Measurements from ENCODE around the gene EGR4.
A peak's percentile ranks its signal among the peaks of the same experiment; 100 is the strongest.
"Not testable (repeated sequence)": the region's sequence is repeated elsewhere in the genome, so short reads cannot be mapped to it uniquely, and the experiment has no call there.

EGR4 gene

GRCh38 chr2:73264332-73264606, 29.1 kb downstream of the EGR4 start:
- H3K9me3 ChIP-seq (ENCODE audit: insufficient read depth, low read length): no peaks in the 10 kb centered on the region
- H3K36me3 ChIP-seq (ENCODE audit: insufficient read depth, insufficient read length, low read length): no peaks in the 10 kb centered on the region
- H3K4me3 ChIP-seq (ENCODE audit: insufficient read length, low read depth): no peak overlapping the region
- H3K27me3 ChIP-seq (ENCODE audit: insufficient read depth, insufficient read length): peaks cover 28% of the 10 kb centered on the region
- peaks cover 10% of the 10 kb centered on the region for H3K4me1 ChIP-seq (ENCODE audit: insufficient read depth, insufficient read length)
- TF ChIP-seq YY1 (IDR thresholded peaks at IDR 0.05; ENCODE audit: insufficient read depth, insufficient read length) (no peak), ZNF274 (IDR thresholded peaks at IDR 0.05; ENCODE audit: low read depth, low read length) (no peak), SUZ12 (IDR thresholded peaks at IDR 0.05; ENCODE audit: extremely low read depth, insufficient read depth, insufficient read length) (no peak)
- H3K9ac ChIP-seq (ENCODE audit: insufficient read length, low read depth): no peak overlapping the region
- DNase-seq (ENCODE audit: low read depth, low spot score): no peak

- TF ChIP-seq ZNF274 (IDR thresholded peaks at IDR 0.05; ENCODE audit: low read depth, low read length) (no peak), SUZ12 (IDR thresholded peaks at IDR 0.05; ENCODE audit: extremely low read depth, insufficient read depth, insufficient read length) (no peak), YY1 (IDR thresholded peaks at IDR 0.05; ENCODE audit: insufficient read depth, insufficient read length) (no peak)
- Histone ChIP-seq H3K4me1 (ENCODE audit: insufficient read depth, insufficient read length) (peaks cover 10% of the 10 kb centered on the region), H3K4me3 (ENCODE audit: insufficient read length, low read depth) (no peak overlapping the region), H3K36me3 (ENCODE audit: insufficient read depth, insufficient read length, low read length) (no peaks in the 10 kb centered on the region), H3K9me3 (ENCODE audit: insufficient read depth, low read length) (no peaks in the 10 kb centered on the region), H3K9ac (ENCODE audit: insufficient read length, low read depth) (no peak overlapping the region), H3K27me3 (ENCODE audit: insufficient read depth, insufficient read length) (peaks cover 23% of the 10 kb centered on the region)
- DNase-seq (ENCODE audit: low read depth, low spot score): no peak
Observed at GRCh38 chr2:73263540-73264331, 29.6 kb downstream of the EGR4 start.

- not testable (repeated sequence) for H3K9ac ChIP-seq (ENCODE audit: insufficient read length, low read depth); H3K4me3 ChIP-seq (ENCODE audit: insufficient read length, low read depth); H3K36me3 ChIP-seq (ENCODE audit: insufficient read depth, insufficient read length, low read length); H3K4me1 ChIP-seq (ENCODE audit: insufficient read depth, insufficient read length); H3K9me3 ChIP-seq (ENCODE audit: insufficient read depth, low read length); DNase-seq (ENCODE audit: low read depth, low spot score)
- peaks cover 14% of the 10 kb centered on the region for H3K27me3 ChIP-seq (ENCODE audit: insufficient read depth, insufficient read length)
Observed at GRCh38 chr2:73262691-73263429, 30.5 kb downstream of the EGR4 start.

GRCh38 chr2:73262108-73262651, 31.2 kb downstream of the EGR4 start:
- no peaks in the 10 kb centered on the region for H3K9me3 ChIP-seq (ENCODE audit: insufficient read depth, low read length)
- peaks cover 5% of the 10 kb centered on the region for H3K4me1 ChIP-seq (ENCODE audit: insufficient read depth, insufficient read length)
- no peak for DNase-seq (ENCODE audit: low read depth, low spot score)
- no peak overlapping the region for H3K4me3 ChIP-seq (ENCODE audit: insufficient read length, low read depth)
- no peak for TF ChIP-seq ZNF274 (IDR thresholded peaks at IDR 0.05; ENCODE audit: low read depth, low read length)
- TF ChIP-seq YY1 (IDR thresholded peaks at IDR 0.05; ENCODE audit: insufficient read depth, insufficient read length): no peak
- no peak for TF ChIP-seq SUZ12 (IDR thresholded peaks at IDR 0.05; ENCODE audit: extremely low read depth, insufficient read depth, insufficient read length)
- peaks cover 7% of the 10 kb centered on the region for H3K27me3 ChIP-seq (ENCODE audit: insufficient read depth, insufficient read length)
- no peaks in the 10 kb centered on the region for H3K36me3 ChIP-seq (ENCODE audit: insufficient read depth, insufficient read length, low read length)
- H3K9ac ChIP-seq (ENCODE audit: insufficient read length, low read depth): no peak overlapping the region

GRCh38 chr2:73260338-73260984, 32.9 kb downstream of the EGR4 start:
- no peak overlapping the region for H3K4me3 ChIP-seq (ENCODE audit: insufficient read length, low read depth)
- H3K4me1 ChIP-seq (ENCODE audit: insufficient read depth, insufficient read length): peaks cover 5% of the 10 kb centered on the region
- peak; percentile 49 for DNase-seq (ENCODE audit: low read depth, low spot score)
- H3K9ac ChIP-seq (ENCODE audit: insufficient read length, low read depth): no peak overlapping the region
- TF ChIP-seq ZNF274 (IDR thresholded peaks at IDR 0.05; ENCODE audit: low read depth, low read length): no peak
- TF ChIP-seq YY1 (IDR thresholded peaks at IDR 0.05; ENCODE audit: insufficient read depth, insufficient read length): no peak
- no peak for TF ChIP-seq SUZ12 (IDR thresholded peaks at IDR 0.05; ENCODE audit: extremely low read depth, insufficient read depth, insufficient read length)
- H3K36me3 ChIP-seq (ENCODE audit: insufficient read depth, insufficient read length, low read length): no peaks in the 10 kb centered on the region
- H3K9me3 ChIP-seq (ENCODE audit: insufficient read depth, low read length): no peaks in the 10 kb centered on the region
- no peaks in the 10 kb centered on the region for H3K27me3 ChIP-seq (ENCODE audit: insufficient read depth, insufficient read length)

- Histone ChIP-seq H3K36me3 (ENCODE audit: insufficient read depth, insufficient read length, low read length) (peaks cover 2% of the 10 kb centered on the region), H3K4me1 (ENCODE audit: insufficient read depth, insufficient read length) (peaks cover 5% of the 10 kb centered on the region), H3K4me3 (ENCODE audit: insufficient read length, low read depth) (no peak overlapping the region), H3K9me3 (ENCODE audit: insufficient read depth, low read length) (no peaks in the 10 kb centered on the region), H3K27me3 (ENCODE audit: insufficient read depth, insufficient read length) (no peaks in the 10 kb centered on the region), H3K9ac (ENCODE audit: insufficient read length, low read depth) (no peak overlapping the region)
- DNase-seq (ENCODE audit: low read depth, low spot score): no peak
- TF ChIP-seq YY1 (IDR thresholded peaks at IDR 0.05; ENCODE audit: insufficient read depth, insufficient read length): no peak
- no peak for TF ChIP-seq ZNF274 (IDR thresholded peaks at IDR 0.05; ENCODE audit: low read depth, low read length)
- no peak for TF ChIP-seq SUZ12 (IDR thresholded peaks at IDR 0.05; ENCODE audit: extremely low read depth, insufficient read depth, insufficient read length)
Observed at GRCh38 chr2:73259704-73260337, 33.5 kb downstream of the EGR4 start.

- peaks cover 7% of the 10 kb centered on the region for H3K36me3 ChIP-seq (ENCODE audit: insufficient read depth, insufficient read length, low read length)
Observed at GRCh38 chr2:73259276-73259675, 34.1 kb downstream of the EGR4 start.

More at GRCh38 chr2:73259276-73259675, 34.1 kb downstream of the EGR4 start:
- H3K27me3 ChIP-seq (ENCODE audit: insufficient read depth, insufficient read length): no peaks in the 10 kb centered on the region
- no peak overlapping the region for H3K4me3 ChIP-seq (ENCODE audit: insufficient read length, low read depth)
- TF ChIP-seq YY1 (IDR thresholded peaks at IDR 0.05; ENCODE audit: insufficient read depth, insufficient read length) (no peak), SUZ12 (IDR thresholded peaks at IDR 0.05; ENCODE audit: extremely low read depth, insufficient read depth, insufficient read length) (no peak), ZNF274 (IDR thresholded peaks at IDR 0.05; ENCODE audit: low read depth, low read length) (no peak)
- no peak for DNase-seq (ENCODE audit: low read depth, low spot score)
- peaks cover 5% of the 10 kb centered on the region for H3K4me1 ChIP-seq (ENCODE audit: insufficient read depth, insufficient read length)
- no peak overlapping the region for H3K9ac ChIP-seq (ENCODE audit: insufficient read length, low read depth)
- no peaks in the 10 kb centered on the region for H3K9me3 ChIP-seq (ENCODE audit: insufficient read depth, low read length)

Measured in NT2/D1 (cell line).